ENCODE results near the gene PSMD2.

GRCh38 chr3:184290331-184290730, 8.7 kb upstream of the PSMD2 start:
- TF ChIP-seq CTCF (IDR thresholded peaks at IDR 0.05) (no peak), POLR2AphosphoS5 (IDR thresholded peaks at IDR 0.05; ENCODE audit: low read depth, low read length) (no peak), SIN3A (IDR thresholded peaks at IDR 0.05; ENCODE audit: borderline replicate concordance, insufficient read depth, low read depth, low read length) (no peak), TCF7L2 (IDR thresholded peaks at IDR 0.05; ENCODE audit: low read depth, low read length) (no peak), REST (IDR thresholded peaks at IDR 0.05; ENCODE audit: insufficient read depth in 1 of 2, low read depth in 2 of 2, low read length in 1 of 2) (no peak)

All from Panc1 (cell line).